Effector memory CD4-positive, alpha-beta T cell (primary cell): ENCODE measurements around the gene ACADVL.

Experiments used
- DNase-seq, 3 donors: peaks; one replicate each; pipeline ENCODE4 v3.0.0-alpha.2; 2020
- H3K27ac ChIP-seq: 2 replicates; pipeline ENCODE4 v1.7.0; 2013; ENCODE audit warnings: mild to moderate bottlenecking, low read length, moderate library complexity; ENCODE audit not compliant: insufficient read depth, poor library complexity, severe bottlenecking
- H3K27me3 ChIP-seq: replicated peaks from 2 replicates; pipeline ENCODE4 v1.7.0; 2013; ENCODE audit warnings: mild to moderate bottlenecking, low read length; ENCODE audit not compliant: insufficient read depth, control insufficient read depth, poor library complexity, severe bottlenecking
- H3K36me3 ChIP-seq: 2 replicates; pipeline ENCODE4 v1.7.0; 2013; ENCODE audit warnings: mild to moderate bottlenecking, low read length, moderate library complexity; ENCODE audit not compliant: control insufficient read depth, insufficient read depth
- H3K4me1 ChIP-seq: 2 replicates; pipeline ENCODE4 v1.7.0; 2013; ENCODE audit warnings: low read length, mild to moderate bottlenecking; ENCODE audit not compliant: control insufficient read depth, insufficient read depth, poor library complexity, severe bottlenecking
- H3K4me3 ChIP-seq: 2 replicates; pipeline ENCODE4 v1.7.0; 2013; ENCODE audit warnings: low read length, low read depth, mild to moderate bottlenecking; ENCODE audit not compliant: insufficient read depth, poor library complexity, severe bottlenecking
- H3K9me3 ChIP-seq: 2 replicates; pipeline ENCODE4 v1.7.0; 2013; ENCODE audit warnings: mild to moderate bottlenecking, low read length, moderate library complexity; ENCODE audit not compliant: control insufficient read depth

The ACADVL gene

GRCh38 chr17:7208027-7208571, 11.6 kb upstream of the ACADVL start:
- no peak for DNase-seq
- Histone ChIP-seq H3K4me3 (no peak overlapping the region), H3K9me3 (no peaks in the 10 kb centered on the region), H3K36me3 (no peaks in the 10 kb centered on the region), H3K4me1 (peaks cover 16% of the 10 kb centered on the region), H3K27me3 (no peaks in the 10 kb centered on the region), H3K27ac (no peak overlapping the region)

- no peaks in the 10 kb centered on the region for H3K27me3 ChIP-seq
- no peaks in the 10 kb centered on the region for H3K36me3 ChIP-seq
- no peaks in the 10 kb centered on the region for H3K9me3 ChIP-seq
- no peak for DNase-seq
- H3K27ac ChIP-seq, result no peak overlapping the region
- peaks cover 16% of the 10 kb centered on the region for H3K4me1 ChIP-seq
- no peak overlapping the region for H3K4me3 ChIP-seq
Observed at GRCh38 chr17:7208754-7209460, 10.8 kb upstream of the ACADVL start.

GRCh38 chr17:7211491-7212273, 8.1 kb upstream of the ACADVL start:
- H3K4me1 ChIP-seq, result peaks cover 9% of the 10 kb centered on the region
- no peak for DNase-seq
- no peaks in the 10 kb centered on the region for H3K9me3 ChIP-seq
- no peaks in the 10 kb centered on the region for H3K36me3 ChIP-seq
- H3K4me3 ChIP-seq, result no peak overlapping the region
- no peak overlapping the region for H3K27ac ChIP-seq
- no peaks in the 10 kb centered on the region for H3K27me3 ChIP-seq

- H3K4me1 ChIP-seq, result peaks cover 20% of the 10 kb centered on the region
- no peaks in the 10 kb centered on the region for H3K9me3 ChIP-seq
- DNase-seq, result peak in 2 of 3 donors; percentile 70 to 71
- H3K27me3 ChIP-seq, result no peaks in the 10 kb centered on the region
- H3K27ac ChIP-seq, result peak overlapping the region; percentile 96
- no peaks in the 10 kb centered on the region for H3K36me3 ChIP-seq
- H3K4me3 ChIP-seq, result peak overlapping the region; percentile 45
Observed at GRCh38 chr17:7213895-7214299, 5.8 kb upstream of the ACADVL start.

GRCh38 chr17:7214300-7215135, 5.2 kb upstream of the ACADVL start:
- peak; percentile 97 to 98 (median 98) for DNase-seq
- Histone ChIP-seq H3K27ac (peak overlapping the region; percentile 96), H3K9me3 (no peaks in the 10 kb centered on the region), H3K27me3 (no peaks in the 10 kb centered on the region), H3K36me3 (no peaks in the 10 kb centered on the region), H3K4me1 (peaks cover 24% of the 10 kb centered on the region), H3K4me3 (peak overlapping the region; percentile 45)

- Histone ChIP-seq H3K27me3 (no peaks in the 10 kb centered on the region), H3K27ac (peak overlapping the region; percentile 96), H3K36me3 (no peaks in the 10 kb centered on the region), H3K4me3 (peak overlapping the region; percentile 45), H3K9me3 (no peaks in the 10 kb centered on the region), H3K4me1 (peaks cover 30% of the 10 kb centered on the region)
- DNase-seq, result no peak
Observed at GRCh38 chr17:7215136-7215638, 4.6 kb upstream of the ACADVL start.

GRCh38 chr17:7215652-7216180, 4.0 kb upstream of the ACADVL start:
- Histone ChIP-seq H3K27ac (peak overlapping the region; percentile 96), H3K4me1 (peaks cover 35% of the 10 kb centered on the region), H3K27me3 (no peaks in the 10 kb centered on the region), H3K9me3 (no peaks in the 10 kb centered on the region), H3K36me3 (no peaks in the 10 kb centered on the region), H3K4me3 (no peak overlapping the region)
- DNase-seq, result no peak

GRCh38 chr17:7216242-7217112, 3.3 kb upstream of the ACADVL start:
- no peaks in the 10 kb centered on the region for H3K36me3 ChIP-seq
- no peak overlapping the region for H3K4me3 ChIP-seq
- peaks cover 37% of the 10 kb centered on the region for H3K4me1 ChIP-seq
- H3K27ac ChIP-seq, result peak overlapping the region; percentile 52
- H3K27me3 ChIP-seq, result no peaks in the 10 kb centered on the region
- no peaks in the 10 kb centered on the region for H3K9me3 ChIP-seq
- DNase-seq, result no peak
